K562 (cell line): ENCODE data around the gene ILF2. TPM values are rescaled to one million over a fixed set of nuclear protein-coding genes. Genes with fewer than 3 reads are reported as not detected.
A peak's percentile ranks its signal among the peaks of the same experiment; 100 is the strongest.

Experiments
- BCOR ChIP-seq: fragments of 450-650 bp; IDR thresholded peaks from 2 replicates; pipeline ENCODE4 v1.6.1; 2016
- CBFA2T2 ChIP-seq: fragments of 450-650 bp; conservative IDR thresholded peaks from 2 replicates; pipeline ENCODE4 v1.6.1; 2017; ENCODE audit warnings: mild to moderate bottlenecking
- EP300 ChIP-seq: IDR thresholded peaks from 2 replicates; pipeline ENCODE4 v1.6.1; 2012; ENCODE audit warnings: low read length, improper control_type of control experiment
- FOXK1 ChIP-seq: sonication (generic); formaldehyde crosslinking; IDR thresholded peaks from 2 replicates; pipeline ENCODE4 v1.8.0; 2022; ENCODE audit warnings: missing genetic modification reagents, mild to moderate bottlenecking, borderline replicate concordance
- HMG20A ChIP-seq: fragments of 450-650 bp; formaldehyde crosslinking; conservative IDR thresholded peaks from 2 replicates; pipeline ENCODE4 v1.4.0; 2020; ENCODE audit warnings: mild to moderate bottlenecking, mixed read lengths
- HMGN3 ChIP-seq: IDR thresholded peaks from 2 replicates; pipeline ENCODE4 v1.6.1; 2011; ENCODE audit warnings: borderline replicate concordance, low read depth, mild to moderate bottlenecking, mixed read lengths, low read length; ENCODE audit not compliant: insufficient read length; ENCODE audit errors: extremely low read depth
- LCOR ChIP-seq: sonication (generic); formaldehyde crosslinking; IDR thresholded peaks from 2 replicates; pipeline ENCODE4 v1.8.0; 2022; ENCODE audit warnings: mild to moderate bottlenecking, missing genetic modification reagents
- MYBL2 ChIP-seq, 2 experiments: fragments of 450-650 bp in 1 of 2; sonication (generic) in 1 of 2; formaldehyde crosslinking in 1 of 2; IDR thresholded peaks; 2 replicates each; pipeline versions ENCODE4 v1.6.1 to v1.8.1; 2017 to 2022; ENCODE audit warnings: borderline replicate concordance in 1 of 2, inconsistent platforms in 1 of 2, low read depth in 1 of 2, mild to moderate bottlenecking in 1 of 2, missing genetic modification reagents in 1 of 2, moderate library complexity in 1 of 2
- PML ChIP-seq: IDR thresholded peaks from 2 replicates; pipeline ENCODE4 v1.6.1; 2012; ENCODE audit warnings: low read length, inconsistent platforms
- RCOR1 ChIP-seq, 2 experiments: IDR thresholded peaks; 2 replicates each; pipeline ENCODE4 v1.6.1; 2012; ENCODE audit warnings: low read depth in 2 of 2, low read length in 2 of 2, borderline replicate concordance in 1 of 2, improper control_type of control experiment in 1 of 2
- SAP30 ChIP-seq: fragments of 200-600 bp; sonication (generic); IDR thresholded peaks from 2 replicates; pipeline ENCODE4 v1.6.1; 2012; ENCODE audit warnings: borderline replicate concordance, low read depth, mild to moderate bottlenecking, moderate library complexity, low read length, control low read depth, inconsistent platforms; ENCODE audit not compliant: insufficient read depth, poor library complexity, severe bottlenecking
- SIRT6 ChIP-seq: IDR thresholded peaks from one replicate; pipeline ENCODE4 v1.6.1; 2012; ENCODE audit warnings: low read depth, mild to moderate bottlenecking, control low read depth, inconsistent platforms, low read length, moderate library complexity
- TAF9B ChIP-seq: fragments of 450-650 bp; IDR thresholded peaks from 2 replicates; pipeline ENCODE4 v1.6.1; 2018; ENCODE audit warnings: mild to moderate bottlenecking; ENCODE audit not compliant: partially characterized antibody
- ZBED1 ChIP-seq: IDR thresholded peaks from 2 replicates; pipeline ENCODE4 v1.6.1; 2014
- ZFX ChIP-seq: sonication (generic); formaldehyde crosslinking; IDR thresholded peaks from 2 replicates; pipeline ENCODE4 v1.8.0; 2022; ENCODE audit warnings: mild to moderate bottlenecking, missing genetic modification reagents, moderate library complexity
- ZNF511 ChIP-seq: sonication (generic); formaldehyde crosslinking; IDR thresholded peaks from 2 replicates; pipeline ENCODE4 v1.8.0; 2022; ENCODE audit warnings: mild to moderate bottlenecking, missing genetic modification reagents
- ZNF57 ChIP-seq: fragments of 450-650 bp; formaldehyde crosslinking; IDR thresholded peaks from 2 replicates; pipeline ENCODE4 v1.4.0; 2020; ENCODE audit warnings: mild to moderate bottlenecking, moderate library complexity
- ZNF639 ChIP-seq, 2 experiments: fragments of 200-800 bp in 1 of 2; sonication (Bioruptor generic) in 1 of 2; sonication (generic) in 1 of 2; formaldehyde crosslinking in 1 of 2; IDR thresholded peaks in 1 of 2; conservative IDR thresholded peaks in 1 of 2; 2 replicates each; pipeline versions ENCODE4 v1.5.0 to v1.6.1; 2016 to 2020; ENCODE audit warnings: missing compliant biosample characterization in 1 of 2, missing genetic modification characterization in 1 of 2, missing genetic modification reagents in 1 of 2
- ZNF766 ChIP-seq: fragments of 200-800 bp; sonication (Bioruptor generic); conservative IDR thresholded peaks from 2 replicates; pipeline ENCODE4 v1.6.1; 2016; ENCODE audit warnings: missing genetic modification characterization, missing compliant biosample characterization
- ZZZ3 ChIP-seq: fragments of 450-650 bp; IDR thresholded peaks from 2 replicates; pipeline ENCODE4 v1.6.1; 2016; ENCODE audit warnings: antibody characterized with exemption, mild to moderate bottlenecking, moderate library complexity
- polyA plus RNA-seq, 8 experiments: library from polyadenylated mRNA; depleted of rRNA in 4 of 8; stranded (reverse) in 5 of 8; unstranded in 3 of 8; fragments of >200 nt; fragmentation: Nextera tagmentation in 2 of 8; fragmentation: Illumina TruSeq in 1 of 8; extraction: Ambion mirVana in 2 of 8; extraction: Trizol in 1 of 8; gene quantifications; 2 replicates each; pipeline versions ENCODE4 v1.2.1 to v1.2.3, GENCODE V29; 2011 to 2014; ENCODE audit warnings: inconsistent platforms in 1 of 8, missing spikeins in 1 of 8
- total RNA-seq, 7 experiments: library from RNA; depleted of rRNA in 6 of 7; stranded (reverse); fragments of >200 nt in 6 of 7; fragmentation: Illumina TruSeq in 2 of 7; extraction: Trizol in 2 of 7; gene quantifications; 2 replicates each; pipeline versions ENCODE4 v1.2.1 to v1.2.3, GENCODE V29; 2011 to 2021; ENCODE audit warnings: low replicate concordance in 1 of 7
- TF ChIP-seq, protein P1 (sequence below): fragments of 250-450 bp; sonication (Bioruptor Pico); IDR thresholded peaks from 2 replicates; pipeline ENCODE4 v1.5.0; 2021; ENCODE audit warnings: mild to moderate bottlenecking, borderline replicate concordance
- TF ChIP-seq, protein P2 (sequence below): sonication (generic); formaldehyde crosslinking; IDR thresholded peaks from 2 replicates; pipeline ENCODE4 v1.9.0; 2022; ENCODE audit warnings: mild to moderate bottlenecking, missing genetic modification reagents

The ILF2 gene
- total and polyA plus RNA-seq, 9 of the 15 experiments (the other 6 are each of a cell fraction or from before 2014, with no cell fraction given): 282 to 726 (median 474) TPM

DNA sequence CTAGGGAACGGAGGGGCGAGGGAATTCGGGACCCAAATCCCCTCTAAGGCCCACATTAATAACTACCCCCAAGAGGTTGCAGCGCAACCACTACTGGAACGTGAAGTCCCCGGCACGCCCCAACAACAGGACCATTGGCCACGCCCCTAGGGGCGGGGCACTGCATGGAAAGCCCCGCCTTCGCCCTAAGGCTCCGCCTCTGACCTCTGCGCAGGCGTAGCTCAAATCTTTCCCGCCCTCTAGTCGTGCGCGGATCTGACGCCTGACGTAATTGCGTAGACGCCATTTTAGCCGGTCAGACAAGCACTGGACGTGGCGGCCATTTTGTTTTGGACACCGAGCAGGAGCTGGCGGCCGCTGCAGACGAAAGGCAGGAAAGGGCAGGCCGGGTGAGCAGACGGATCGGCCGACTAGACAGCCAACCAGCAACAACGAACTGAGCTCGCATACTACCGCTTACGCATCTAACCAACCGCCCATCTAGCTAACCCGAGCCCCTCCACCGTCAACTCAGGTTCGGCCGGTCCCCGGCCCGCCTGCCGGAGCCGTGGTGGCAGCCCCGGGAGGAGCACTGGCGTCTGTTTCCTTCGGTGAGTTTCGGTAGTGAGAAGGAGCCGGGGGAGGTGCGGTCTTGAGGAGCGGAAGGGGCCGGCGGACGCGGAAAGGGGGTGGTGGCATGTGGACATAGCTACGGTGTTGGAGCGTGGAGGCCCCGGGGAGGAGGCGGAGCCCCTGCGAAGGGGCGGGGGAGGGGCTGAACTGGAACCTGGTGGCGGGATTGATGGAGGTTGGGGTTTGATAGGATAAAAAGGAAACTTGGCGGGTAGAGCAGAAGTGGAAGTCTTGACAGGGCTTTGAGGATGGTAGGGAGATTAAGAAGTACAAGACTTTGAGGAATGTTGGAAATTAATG lies 36.8 kb downstream of the ILF2 start, which contains the start of gene CHTOP (continued):
- TF ChIP-seq MYBL2 (IDR thresholded peaks at IDR 0.05; ENCODE audit: low read depth) (no peak), MYBL2 (CRISPR knock-in tag; IDR thresholded peaks at IDR 0.05; ENCODE audit: borderline replicate concordance) (no peak), LCOR (CRISPR knock-in tag) (peak; percentile 86; the same call in 1 of the 2 replicates), ZNF766 (CRISPR knock-in tag) (peak; percentile 81), SAP30 (peak; percentile 68), FOXK1 (CRISPR knock-in tag) (peak; percentile 95), HMG20A (CRISPR knock-in tag) (no peak), ZNF511 (CRISPR knock-in tag) (peak; percentile 90; the same call in 1 of the 2 replicates), EP300 (peak; percentile 8; the same call in 1 of the 2 replicates), SIRT6 (no peak), ZZZ3 (peak; percentile 81; the same call in 1 of the 2 replicates), TAF9B (peak; percentile 95), RCOR1 (IDR thresholded peaks at IDR 0.05; ENCODE audit: borderline replicate concordance in 1 of 2, low read depth in 2 of 2, low read length in 2 of 2) (peak in 1 of 2 experiments; percentile 4; a peak in 1 of 4 replicates), HMGN3 (peak; percentile 67), ZBED1 (no peak), ZFX (peak; percentile 97), ZNF639 (CRISPR knock-in tag; conservative IDR thresholded peaks at IDR 0.05 in 1 of 2, IDR thresholded peaks at IDR 0.05 in 1 of 2) (peak in 1 of 2 experiments; percentile 94; a peak in 2 of 4 replicates), ZNF57 (CRISPR knock-in tag) (no peak), BCOR (0 out of 2 replicates have a peak, but pooled peaks have one; percentile 8), PML (peak; percentile 92), CBFA2T2 (no peak)
- TF ChIP-seq, protein P1, sequence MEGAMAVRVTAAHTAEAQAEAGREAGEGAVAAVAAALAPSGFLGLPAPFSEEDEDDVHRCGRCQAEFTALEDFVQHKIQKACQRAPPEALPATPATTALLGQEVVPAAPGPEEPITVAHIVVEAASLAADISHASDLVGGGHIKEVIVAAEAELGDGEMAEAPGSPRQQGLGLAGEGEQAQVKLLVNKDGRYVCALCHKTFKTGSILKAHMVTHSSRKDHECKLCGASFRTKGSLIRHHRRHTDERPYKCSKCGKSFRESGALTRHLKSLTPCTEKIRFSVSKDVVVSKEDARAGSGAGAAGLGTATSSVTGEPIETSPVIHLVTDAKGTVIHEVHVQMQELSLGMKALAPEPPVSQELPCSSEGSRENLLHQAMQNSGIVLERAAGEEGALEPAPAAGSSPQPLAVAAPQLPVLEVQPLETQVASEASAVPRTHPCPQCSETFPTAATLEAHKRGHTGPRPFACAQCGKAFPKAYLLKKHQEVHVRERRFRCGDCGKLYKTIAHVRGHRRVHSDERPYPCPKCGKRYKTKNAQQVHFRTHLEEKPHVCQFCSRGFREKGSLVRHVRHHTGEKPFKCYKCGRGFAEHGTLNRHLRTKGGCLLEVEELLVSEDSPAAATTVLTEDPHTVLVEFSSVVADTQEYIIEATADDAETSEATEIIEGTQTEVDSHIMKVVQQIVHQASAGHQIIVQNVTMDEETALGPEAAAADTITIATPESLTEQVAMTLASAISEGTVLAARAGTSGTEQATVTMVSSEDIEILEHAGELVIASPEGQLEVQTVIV (CRISPR knock-in tag): no peak
- TF ChIP-seq, protein P2, sequence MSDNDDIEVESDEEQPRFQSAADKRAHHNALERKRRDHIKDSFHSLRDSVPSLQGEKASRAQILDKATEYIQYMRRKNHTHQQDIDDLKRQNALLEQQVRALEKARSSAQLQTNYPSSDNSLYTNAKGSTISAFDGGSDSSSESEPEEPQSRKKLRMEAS (CRISPR knock-in tag): peak; percentile 86
